Left kidney (tissue), 2 donors: Measurements from ENCODE around the gene GSTT2B. TPM values are rescaled to one million over a fixed set of nuclear protein-coding genes. Genes with fewer than 3 reads are reported as not detected.
"Not testable (repeated sequence)": the region's sequence is repeated elsewhere in the genome, so short reads cannot be mapped to it uniquely, and the experiment has no call there.

Experiments
- DNase-seq: peaks from one replicate; pipeline ENCODE4 v3.0.0-alpha.2; 2013
- polyA plus RNA-seq: library from polyadenylated mRNA; unstranded; fragments of 120-200 nt; gene quantifications from one replicate; pipeline ENCODE4 v1.2.1, GENCODE V29; 2013; ENCODE audit not compliant: insufficient read length

GSTT2B gene
- polyA plus RNA-seq, 1 donor: 6.9 TPM

DNA sequence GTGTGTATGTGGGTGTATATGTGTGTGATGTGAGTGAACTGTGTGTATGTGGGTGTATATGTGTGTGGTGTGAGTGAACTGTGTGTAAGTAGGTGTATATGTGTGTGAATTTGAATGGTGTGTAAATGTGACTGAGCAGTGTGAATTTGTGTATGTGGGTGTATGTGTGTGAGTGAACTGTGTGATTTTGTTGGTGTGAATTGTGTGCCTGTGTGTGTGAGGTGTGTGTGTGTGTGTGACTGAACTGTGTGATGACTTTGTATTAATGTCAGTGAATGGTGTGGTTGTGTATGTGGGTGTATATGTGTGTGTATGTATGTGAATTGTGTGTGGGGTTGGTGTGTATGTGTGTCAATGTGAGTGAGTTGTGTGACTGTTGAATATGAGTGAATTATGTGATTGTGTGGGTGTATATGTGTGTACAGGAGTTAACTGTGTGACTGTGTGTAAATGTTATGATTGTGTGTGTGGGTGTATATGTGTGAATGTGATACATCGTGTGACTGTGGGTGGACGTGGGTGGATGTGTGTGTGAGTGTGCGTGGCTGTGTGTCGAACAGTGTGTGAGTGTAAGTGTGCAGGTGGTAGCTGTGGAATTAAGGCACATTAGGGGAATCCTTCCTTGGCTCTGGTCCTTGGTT is 25.7 kb upstream of the GSTT2B start:
- not testable (repeated sequence) for DNase-seq

DNA sequence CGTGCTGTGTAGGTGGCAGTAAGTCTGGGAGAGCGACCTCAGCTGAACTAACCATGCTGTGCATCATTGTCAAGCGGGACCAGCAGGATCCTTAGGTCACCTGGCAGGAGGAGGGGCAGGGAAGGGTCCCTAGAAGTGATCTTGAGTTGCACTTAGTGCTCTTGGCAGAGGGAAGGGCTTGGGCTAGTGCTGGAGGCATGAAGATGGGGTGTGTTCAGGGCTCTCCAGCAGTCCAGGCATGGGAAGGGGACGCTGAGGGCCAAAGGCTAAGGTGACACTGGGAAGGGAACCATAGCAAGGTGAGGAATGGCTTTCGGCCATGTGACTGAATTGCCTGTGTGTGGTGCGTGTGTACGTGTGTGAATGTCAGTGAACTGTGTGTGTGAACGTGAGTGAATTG is 25.1 kb upstream of the GSTT2B start:
- DNase-seq: not testable (repeated sequence)

DNA sequence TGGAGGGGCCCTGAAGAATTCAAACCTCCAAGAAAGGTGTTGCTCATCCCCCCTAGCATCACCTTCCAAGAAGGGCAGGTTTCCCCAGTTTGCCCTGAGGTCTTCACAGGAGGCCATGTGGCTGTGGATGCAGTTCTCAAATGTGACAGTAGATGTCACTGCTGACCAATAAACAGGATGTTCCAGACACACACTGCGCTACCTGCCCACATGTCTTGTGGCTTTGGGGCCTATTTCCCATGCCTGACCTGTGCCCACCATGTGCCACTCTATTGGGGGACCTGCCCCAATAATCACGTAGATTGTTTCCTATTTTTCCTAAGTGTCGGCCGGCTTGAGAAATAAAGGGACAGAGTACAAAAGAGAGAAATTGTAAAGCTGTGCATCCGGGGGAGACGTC is 23.4 kb upstream of the GSTT2B start:
- peak; percentile 21 for DNase-seq

DNA sequence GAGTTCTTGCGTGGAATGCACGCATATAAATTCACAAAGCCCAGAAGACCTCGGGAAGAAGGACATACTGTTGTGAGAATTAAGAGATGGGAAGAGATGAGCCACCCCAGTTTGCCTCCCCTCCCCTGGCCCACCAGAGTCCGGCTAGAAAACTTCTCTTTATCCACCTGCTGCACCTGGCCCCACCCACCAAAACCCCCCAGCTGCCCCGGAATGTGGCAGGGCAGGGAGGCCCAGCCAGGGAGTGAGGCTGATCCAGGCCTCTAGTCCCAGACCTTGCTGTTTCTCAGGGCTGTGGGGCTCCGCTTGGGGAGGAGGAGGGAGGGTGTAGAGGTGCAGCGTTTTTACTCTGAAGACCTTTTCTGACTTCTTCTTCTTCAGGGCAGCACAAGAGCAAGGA is 19.6 kb upstream of the GSTT2B start:
- DNase-seq: not testable (repeated sequence)

DNA sequence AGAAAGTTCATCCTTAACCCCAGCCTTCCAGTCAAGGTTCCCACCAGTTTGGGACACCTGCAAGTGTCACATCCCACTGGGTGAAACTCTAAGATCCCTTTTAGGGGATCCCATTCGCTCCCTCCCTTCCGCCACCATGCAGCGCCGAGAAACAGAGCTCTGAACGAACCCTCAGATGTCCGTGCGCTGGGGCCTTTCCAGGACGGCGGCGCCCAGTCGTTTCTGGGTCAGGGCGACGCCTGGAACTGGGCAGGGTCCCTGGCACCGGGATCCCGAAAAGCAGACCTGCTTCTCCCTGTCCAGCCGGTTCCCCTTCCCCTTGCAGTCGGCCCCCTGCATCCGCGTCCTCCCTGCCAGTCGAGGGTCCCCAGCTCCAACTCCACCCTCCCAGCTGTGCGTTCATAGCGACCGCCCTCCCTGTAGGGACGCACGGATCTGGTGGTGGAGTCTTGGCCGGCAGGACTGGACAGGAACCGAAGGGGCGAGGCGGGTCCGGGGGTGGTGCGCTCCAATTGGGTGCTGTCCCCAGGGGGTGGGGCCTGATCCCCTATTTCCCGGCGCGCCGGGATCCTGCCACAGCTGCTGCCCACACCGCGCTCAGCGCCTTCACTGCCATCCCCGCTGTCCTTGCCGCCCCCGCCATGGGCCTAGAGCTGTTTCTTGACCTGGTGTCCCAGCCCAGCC is 18.7 kb upstream of the GSTT2B start, which contains the start of gene GSTT2:
TSS of gene GSTT2 (plus strand) at position 578 of the 684 bp plus-strand sequence.
- DNase-seq: not testable (repeated sequence)

DNA sequence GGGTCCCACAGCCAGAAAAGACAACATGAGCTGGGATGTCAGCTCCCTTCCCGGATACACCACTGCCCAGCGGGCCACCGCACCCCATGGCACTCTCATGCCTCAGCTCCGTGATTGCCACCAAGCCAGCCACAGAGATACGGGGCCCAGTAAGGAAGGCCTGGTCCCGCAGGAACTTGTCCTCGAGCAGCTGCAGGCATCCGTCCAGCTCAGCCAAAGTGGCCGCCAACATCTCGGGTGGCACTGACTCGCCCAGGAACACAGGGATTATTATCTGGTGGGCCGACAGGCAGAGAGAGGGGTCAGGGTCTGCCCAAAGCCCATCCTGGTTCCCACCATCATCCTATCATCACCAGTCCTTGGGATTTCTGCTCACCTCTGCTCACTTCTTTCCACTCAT is 16.3 kb upstream of the GSTT2B start:
- not testable (repeated sequence) for DNase-seq

DNA sequence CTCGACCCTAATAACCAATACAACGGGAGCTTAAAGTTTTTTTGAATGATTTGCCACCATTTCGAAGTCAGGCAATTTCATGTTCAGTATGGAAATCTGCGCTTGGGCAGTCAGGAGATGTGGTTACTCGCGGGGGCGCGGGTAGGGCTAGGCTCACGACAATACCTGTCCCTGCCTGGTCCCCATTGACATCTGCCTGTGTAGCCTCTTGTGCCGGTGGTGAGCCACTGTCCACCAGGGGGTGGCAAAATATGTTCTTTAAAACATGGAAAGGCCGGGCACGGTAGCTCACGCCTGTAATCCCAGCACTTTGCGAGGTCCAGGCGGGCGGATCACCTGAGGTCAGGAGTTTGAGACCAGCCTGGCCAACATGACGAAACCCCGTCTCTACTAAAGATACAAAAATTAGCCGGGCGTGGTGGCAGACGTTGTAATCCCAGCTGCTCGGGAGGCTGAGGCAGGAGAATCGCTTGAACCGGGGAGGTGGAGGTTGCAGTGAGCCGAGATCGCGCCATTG is 13.9 kb upstream of the GSTT2B start:
- DNase-seq: not testable (repeated sequence)

DNA sequence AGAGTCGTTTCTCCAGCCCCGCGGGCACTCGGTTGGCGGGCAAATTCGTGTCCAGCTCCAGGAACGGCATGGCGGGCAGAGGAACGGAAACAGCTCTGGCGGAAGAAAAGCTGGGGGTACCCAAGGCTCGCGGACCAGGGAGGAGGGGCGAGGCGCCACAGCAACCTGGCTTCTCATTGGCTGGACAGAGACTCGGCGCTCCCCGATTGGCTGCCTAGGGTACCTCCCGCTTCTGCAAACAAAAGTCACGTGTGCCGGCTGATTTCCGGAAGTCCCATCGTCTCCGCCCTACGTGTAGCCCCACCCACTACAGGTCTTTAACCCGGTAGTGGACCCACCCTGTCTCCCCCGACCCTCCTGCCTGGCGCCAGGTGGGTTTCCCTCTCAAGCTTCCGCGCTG is 13.3 kb upstream of the GSTT2B start, which contains the start of gene DDT:
TSS of gene DDT (minus strand) at position 97 of the 400 bp plus-strand sequence. CDS start at position 70, 27 bp downstream.
- not testable (repeated sequence) for DNase-seq

DNA sequence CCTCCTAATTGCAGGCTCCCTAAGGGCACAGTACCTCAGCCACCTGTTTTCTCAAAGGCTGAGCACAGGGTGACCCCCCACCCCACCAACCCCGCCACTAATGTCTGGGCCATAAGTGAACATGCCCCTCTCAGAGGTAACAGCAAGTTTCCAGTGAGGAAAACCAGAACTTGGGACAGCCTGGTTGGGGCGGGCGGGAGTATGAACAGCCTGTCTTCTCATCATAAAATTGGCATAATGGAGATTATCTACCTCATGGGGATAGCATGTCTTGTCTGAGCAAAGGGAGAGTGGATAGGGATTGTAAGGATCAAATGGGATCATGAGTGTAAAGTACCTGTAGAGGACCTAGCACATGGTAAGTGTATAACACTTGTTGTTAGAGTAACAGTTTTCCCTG is 10.9 kb upstream of the GSTT2B start:
- DNase-seq: not testable (repeated sequence)

DNA sequence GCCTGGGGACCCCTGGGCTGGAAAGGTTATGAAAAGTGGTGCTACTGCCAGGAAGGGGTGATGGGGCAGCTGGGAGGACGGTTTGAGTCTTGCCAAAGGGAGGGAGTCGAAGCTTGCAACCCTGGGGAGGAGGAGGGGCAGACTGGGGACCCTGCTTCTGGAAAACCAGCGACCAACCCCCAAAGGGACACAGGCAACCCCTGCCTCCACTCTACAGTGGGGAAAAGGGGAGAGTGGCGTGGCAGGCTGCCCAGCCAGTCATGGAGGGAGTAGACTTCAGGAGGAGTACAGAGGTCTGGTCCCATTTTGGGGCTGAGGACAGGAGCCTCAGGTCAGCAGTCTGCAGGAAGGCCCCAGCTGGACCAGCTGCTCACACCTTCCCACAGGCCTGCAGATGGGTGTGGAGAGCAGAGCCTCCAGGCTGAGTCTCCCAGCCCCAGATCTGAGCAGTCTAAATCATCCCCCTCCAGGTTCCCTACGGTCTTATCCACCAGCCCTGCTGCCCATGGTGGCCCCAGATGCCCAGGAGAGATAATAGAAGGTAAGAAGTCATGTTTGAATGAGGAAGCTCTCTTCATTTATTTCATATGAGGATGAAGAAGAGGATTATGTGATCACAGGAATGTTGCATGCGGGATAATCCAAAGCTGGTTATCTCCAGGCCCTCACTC is 10.0 kb upstream of the GSTT2B start:
- no peak for DNase-seq

DNA sequence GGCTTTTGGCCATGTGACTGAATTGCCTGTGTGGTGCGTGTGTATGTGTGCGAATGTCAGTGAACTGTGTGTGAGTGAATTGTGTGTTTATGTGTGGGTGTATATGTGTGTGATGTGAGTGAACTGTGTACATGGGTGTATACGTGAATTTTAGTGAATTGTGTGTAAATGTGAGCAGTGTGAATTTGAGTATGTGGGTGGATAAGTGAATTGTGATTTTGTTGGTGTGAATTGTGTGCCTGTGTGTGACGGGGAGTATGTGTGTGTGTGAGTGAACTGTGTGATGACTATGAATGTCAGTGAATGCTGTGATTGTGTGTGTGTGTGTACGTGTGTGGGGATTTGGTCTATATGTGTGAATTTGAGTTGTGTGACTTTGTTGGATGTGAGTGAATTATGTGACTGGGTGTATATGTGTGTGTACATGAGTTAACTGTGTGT is 9.2 kb upstream of the GSTT2B start:
- DNase-seq: no peak

DNA sequence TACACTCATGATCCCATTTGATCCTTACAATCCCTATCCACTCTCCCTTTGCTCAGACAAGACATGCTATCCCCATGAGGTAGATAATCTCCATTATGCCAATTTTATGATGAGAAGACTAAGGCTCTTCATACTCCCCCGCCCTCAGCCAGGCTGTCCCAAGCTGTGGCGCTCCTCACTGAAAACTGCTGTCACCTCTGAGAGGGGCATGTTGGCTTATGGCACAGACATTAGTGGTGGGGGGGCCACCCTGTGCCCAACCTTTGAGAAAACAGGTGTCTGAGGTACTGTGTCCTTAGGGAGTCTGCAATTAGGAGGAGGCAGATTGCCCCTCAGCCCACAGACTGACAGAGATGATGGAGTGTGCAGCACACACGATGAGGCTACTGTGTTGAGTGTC is 8.1 kb upstream of the GSTT2B start:
- no peak for DNase-seq

DNA sequence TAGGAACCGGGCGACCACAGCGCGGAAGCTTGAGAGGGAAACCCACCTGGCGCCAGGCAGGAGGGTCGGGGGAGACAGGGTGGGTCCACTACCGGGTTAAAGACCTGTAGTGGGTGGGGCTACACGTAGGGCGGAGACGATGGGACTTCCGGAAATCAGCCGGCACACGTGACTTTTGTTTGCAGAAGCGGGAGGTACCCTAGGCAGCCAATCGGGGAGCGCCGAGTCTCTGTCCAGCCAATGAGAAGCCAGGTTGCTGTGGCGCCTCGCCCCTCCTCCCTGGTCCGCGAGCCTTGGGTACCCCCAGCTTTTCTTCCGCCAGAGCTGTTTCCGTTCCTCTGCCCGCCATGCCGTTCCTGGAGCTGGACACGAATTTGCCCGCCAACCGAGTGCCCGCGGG is 5.6 kb upstream of the GSTT2B start, which contains the start of gene DDTL:
TSS of gene DDTL (plus strand) at position 321 of the 400 bp plus-strand sequence. CDS start at position 348, 27 bp downstream.
- not testable (repeated sequence) for DNase-seq

DNA sequence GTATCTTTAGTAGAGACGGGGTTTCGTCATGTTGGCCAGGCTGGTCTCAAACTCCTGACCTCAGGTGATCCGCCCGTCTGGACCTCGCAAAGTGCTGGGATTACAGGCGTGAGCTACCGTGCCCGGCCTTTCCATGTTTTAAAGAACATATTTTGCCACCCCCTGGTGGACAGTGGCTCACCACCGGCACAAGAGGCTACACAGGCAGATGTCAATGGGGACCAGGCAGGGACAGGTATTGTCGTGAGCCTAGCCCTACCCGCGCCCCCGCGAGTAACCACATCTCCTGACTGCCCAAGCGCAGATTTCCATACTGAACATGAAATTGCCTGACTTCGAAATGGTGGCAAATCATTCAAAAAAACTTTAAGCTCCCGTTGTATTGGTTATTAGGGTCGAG is 5.1 kb upstream of the GSTT2B start:
- not testable (repeated sequence) for DNase-seq

DNA sequence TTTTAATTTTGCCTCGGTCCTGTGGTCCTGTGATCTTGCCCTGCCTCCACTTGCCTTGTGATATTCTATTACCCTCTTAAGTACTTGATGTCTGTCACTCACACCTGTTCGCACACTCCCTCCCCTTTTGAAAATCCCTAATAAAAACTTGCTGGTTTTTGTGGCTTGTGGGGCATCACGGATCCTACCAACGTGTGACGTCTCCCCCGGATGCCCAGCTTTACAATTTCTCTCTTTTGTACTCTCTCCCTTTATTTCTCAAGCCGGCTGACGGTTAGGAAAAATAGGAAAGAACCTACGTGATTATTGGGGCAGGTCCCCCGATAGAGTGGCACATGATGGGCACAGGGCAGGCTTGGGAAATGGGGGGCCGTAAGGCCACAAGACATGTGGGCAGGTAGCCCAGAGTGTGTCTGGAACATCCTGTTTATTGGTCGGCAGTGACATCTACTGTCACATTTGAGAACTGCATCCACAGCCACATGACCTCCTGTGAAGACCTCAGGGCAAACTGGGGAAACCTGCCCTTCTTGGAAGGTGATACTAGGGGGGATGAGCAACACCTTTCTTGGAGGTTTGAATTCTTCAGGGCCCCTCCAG is 4.6 kb downstream of the GSTT2B start:
- DNase-seq: not testable (repeated sequence)

DNA sequence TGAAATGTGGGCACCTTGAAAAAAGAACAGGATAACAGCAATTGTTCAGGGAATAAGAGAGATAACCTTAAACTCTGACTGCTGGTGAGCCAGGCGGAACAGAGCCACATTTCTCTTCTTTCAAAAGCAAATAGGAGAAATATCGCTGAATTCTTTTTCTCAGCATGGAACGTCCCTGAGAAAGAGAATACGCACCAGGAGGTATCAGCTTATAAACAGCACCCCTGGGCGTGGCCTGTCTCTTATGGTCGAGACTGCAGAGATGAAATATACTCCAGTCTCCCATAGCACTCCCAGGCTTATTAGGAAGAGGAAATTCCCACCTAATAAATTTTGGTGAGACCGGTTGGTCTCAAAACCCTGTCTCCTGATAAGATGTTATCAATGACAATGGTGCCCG is 5.1 kb downstream of the GSTT2B start:
- not testable (repeated sequence) for DNase-seq

DNA sequence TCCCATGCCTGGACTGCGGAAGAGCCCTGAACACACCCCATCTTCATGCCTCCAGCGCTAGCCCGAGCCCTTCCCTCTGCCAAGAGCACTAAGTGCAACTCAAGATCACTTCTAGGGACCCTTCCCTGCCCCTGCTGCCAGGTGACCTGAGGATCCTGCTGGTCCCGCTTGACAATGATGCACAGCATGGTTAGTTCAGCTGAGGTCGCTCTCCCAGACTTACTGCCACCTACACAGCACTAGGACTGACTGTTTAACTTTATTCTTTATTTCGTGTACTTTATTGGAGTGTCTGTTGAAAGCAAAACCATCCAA is 6.0 kb downstream of the GSTT2B start:
- not testable (repeated sequence) for DNase-seq

DNA sequence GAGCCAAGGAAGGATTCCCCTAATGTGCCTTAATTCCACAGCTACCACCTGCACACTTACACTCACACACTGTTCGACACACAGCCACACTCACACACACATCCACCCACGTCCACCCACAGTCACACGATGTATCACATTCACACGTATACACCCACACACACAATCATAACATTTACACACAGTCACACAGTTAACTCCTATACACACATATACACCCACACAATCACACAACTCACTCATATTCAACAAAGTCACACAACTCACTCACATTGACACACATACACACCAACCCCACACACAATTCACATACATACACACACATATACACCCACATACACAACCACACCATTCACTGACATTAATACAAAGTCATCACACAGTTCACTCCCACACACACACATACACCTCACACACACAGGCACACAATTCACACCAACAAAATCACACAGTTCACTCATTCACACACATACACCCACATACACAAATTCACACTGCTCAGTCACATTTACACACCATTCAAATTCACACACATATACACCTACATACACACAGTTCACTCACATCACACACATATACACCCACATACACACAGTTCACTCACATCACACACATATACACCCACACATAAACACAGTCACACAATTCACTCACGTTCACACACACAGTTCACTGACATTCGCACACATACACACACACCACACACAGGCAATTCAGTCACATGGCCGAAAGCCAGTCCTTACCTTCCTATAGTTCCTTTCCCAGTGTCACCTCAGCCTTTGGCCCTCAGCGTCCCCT is 6.6 kb downstream of the GSTT2B start:
- DNase-seq: not testable (repeated sequence)

DNA sequence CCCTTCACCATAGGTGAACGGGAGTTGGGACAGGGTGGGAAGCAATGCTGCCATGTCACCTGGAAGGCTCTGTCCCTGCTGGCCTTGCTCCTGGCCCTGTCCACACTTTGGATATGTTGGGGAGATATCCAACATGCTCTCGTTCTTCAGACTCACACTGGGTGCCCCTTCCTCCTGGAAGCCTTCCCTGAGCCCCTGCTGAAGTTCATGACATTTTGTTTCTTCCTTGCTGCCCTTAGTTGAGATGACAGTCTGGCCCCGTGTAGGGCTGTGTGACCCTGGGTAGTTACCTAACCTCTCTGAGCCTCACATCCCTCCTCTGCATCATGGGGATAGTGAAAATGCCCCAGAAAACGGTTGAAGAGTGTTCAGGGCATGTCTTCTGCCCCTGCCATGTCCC is 7.5 kb downstream of the GSTT2B start:
- not testable (repeated sequence) for DNase-seq

DNA sequence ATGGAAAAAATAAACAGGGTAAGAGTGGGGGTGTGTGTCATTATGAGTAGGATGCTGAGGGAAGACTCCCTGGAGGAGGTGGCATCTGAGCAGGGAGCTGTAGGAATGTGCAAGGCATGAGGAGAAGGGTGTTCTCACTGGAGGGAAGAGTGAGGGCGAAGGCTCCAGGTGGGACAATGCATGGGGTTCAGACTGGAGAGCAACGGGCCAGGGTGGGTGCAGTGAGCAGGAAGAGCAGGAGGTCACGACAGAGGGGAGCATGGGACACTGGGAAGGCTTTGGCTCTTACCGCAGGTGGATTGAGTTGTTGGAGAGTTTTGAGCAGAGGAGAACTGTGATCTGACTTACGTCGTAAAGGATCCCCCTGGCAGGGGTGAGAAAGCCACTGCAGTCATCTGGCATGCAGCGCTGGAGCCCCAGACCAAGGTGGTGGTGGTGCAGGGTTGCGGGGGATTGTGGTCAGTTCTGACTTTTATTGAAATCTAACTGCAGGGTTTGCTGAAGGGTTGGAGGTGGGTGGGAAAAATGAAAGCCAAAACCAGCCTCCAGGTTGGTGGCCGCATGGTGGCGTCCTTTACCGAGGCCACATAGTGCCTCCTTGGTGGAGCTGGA is 8.1 kb downstream of the GSTT2B start:
- DNase-seq: not testable (repeated sequence)

DNA sequence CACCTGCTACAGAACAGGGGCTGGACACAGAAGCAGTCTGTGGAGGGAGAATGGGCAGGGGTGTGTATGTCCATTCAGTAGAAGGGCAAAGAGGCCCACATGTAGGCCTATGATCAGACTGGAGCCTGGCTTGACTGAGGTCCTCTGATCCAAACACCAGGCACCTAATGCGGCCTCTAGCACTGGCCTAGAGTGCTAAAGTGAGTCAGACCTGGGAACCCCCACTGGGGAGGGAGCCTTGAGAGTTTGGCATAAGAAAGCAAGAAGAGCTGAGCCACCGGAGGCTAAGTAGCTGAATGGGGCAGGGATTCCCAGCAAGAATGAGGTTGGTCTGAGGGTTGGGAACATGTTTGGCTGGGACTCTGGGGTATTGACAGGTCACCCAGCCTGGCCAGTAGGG is 9.6 kb downstream of the GSTT2B start:
- not testable (repeated sequence) for DNase-seq
